H1 (cell line): Measurements from ENCODE around the gene TARS3. TPM values are rescaled to one million over a fixed set of nuclear protein-coding genes. Genes with fewer than 3 reads are reported as not detected.

Source experiments
- ASH2L ChIP-seq: fragments of 200-600, 300-600 bp; sonication (generic); IDR thresholded peaks from one replicate; pipeline ENCODE4 v1.7.1; 2017; ENCODE audit warnings: low read length
- polyA plus RNA-seq, 7 experiments: library from polyadenylated mRNA; depleted of rRNA in 3 of 7; stranded (reverse) in 5 of 7; unstranded in 2 of 7; fragments of >200 nt in 5 of 7; fragments of 200-250 nt in 2 of 7; gene quantifications; 1 replicate in 5 of 7; 2 replicates in 1 of 7; 4 replicates in 1 of 7; pipeline versions ENCODE4 v1.2.1 to v1.2.3, GENCODE V29; 2011 to 2013; ENCODE audit warnings: missing spikeins in 2 of 7, mixed read lengths in 2 of 7
- total RNA-seq: library from RNA; stranded (reverse); fragmentation: NEBNext Ultra II Directional; extraction: Animal tissue kit (Norgen Biotek cat#: 25700); gene quantifications from 2 replicates; pipeline ENCODE4 v1.2.1, GENCODE V29; 2021

Gene TARS3
- total and polyA plus RNA-seq, 2 of the 8 experiments (the other 6 are each of a cell fraction or from before 2014, with no cell fraction given): 2.1 to 13.9 TPM

- TF ChIP-seq ASH2L: peak; percentile 85
Observed at GRCh38 chr15:101723874-101724674, at the start of gene TARS3 (continued).
